CD4-positive, alpha-beta T cell treated with Interleukin-6 at 100 ng/mL for 8 hours (primary cell): Measurements from ENCODE around the gene KCNMA1.

Source experiments
- DNase-seq: peaks from one replicate; pipeline ENCODE4 v3.0.0-alpha.2; 2020; ENCODE audit warnings: mixed read lengths, low spot score

The KCNMA1 gene

GRCh38 chr10:77267703-77268675 lies 369.6 kb downstream of the KCNMA1 start:
- no peak for DNase-seq

GRCh38 chr10:77266242-77266641 lies 371.4 kb downstream of the KCNMA1 start:
- no peak for DNase-seq

DNA sequence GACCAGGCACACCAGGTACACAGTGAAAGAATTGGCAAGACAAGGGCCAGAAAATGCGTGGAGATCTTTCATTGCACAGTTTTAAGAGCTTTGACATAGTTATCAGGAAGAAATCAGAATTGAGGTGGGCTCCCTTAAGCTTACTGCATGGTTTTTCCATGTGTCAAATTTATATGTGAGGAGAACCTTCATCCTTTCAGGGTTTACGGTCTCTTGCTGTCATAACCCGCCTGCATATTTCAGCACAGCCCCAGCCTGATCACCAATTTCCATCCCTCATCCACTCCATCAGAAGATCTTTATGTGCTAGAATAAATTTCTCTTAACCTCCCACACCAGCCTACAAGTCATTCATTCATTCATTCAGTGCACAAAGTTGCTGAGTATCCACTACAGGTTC lies 373.1 kb downstream of the KCNMA1 start:
- DNase-seq = no peak

DNA sequence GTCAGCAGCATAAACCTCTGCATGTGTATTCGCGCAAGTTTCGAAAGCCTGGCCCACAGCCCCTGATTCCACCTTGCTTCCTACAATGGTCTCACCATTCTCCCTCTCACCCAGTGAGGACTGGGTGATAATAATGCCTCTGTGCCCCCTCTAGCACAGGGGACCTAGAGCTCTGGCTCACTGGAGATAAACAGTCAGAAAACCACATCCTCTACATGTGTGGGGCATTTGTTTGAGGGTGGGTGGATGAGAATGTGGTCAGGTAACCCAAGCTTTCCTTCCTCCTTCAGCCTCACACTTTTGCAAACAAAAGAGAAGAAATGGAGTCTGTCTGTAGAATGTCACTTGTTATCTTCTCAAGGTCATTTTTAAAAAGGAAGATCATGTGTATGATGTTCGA lies 373.5 kb downstream of the KCNMA1 start:
- no peak for DNase-seq

DNA sequence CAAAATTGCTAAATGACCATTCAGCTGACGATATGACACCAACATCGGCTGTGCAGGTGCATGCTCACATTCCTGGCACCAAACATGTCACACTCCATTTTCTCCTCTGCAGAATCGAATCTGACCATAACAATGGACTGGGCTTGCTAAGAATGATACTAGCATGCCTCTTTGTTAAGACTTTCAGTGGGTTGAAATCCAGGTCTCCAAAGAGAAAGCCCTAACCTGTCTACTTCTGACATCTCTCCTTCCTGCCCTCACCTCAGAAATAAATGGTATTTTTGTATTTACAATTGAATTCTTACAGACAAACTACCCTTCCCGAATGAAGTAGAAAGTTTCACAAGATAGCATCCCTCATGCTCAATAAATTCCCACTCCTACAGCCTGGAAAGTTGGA lies 373.9 kb downstream of the KCNMA1 start:
- DNase-seq = no peak

DNA sequence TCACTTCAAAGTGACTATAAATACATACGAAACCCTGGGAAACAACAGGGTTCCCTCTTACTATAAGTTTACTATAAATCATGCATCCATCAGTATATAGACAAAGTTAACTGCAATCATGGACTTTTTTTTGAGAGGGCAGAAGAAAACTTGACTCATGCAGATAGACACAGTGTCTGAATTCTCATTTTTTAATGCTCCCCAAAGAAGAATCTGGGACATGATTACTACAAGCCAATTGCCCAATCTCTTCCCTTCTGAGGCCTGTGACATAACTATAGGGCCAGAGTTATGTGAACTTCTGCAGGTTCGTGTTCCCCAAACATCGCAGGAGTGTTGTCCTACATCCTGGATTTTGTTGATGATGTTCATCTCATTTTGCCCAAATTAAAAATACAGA lies 376.5 kb downstream of the KCNMA1 start:
- no peak for DNase-seq

DNA sequence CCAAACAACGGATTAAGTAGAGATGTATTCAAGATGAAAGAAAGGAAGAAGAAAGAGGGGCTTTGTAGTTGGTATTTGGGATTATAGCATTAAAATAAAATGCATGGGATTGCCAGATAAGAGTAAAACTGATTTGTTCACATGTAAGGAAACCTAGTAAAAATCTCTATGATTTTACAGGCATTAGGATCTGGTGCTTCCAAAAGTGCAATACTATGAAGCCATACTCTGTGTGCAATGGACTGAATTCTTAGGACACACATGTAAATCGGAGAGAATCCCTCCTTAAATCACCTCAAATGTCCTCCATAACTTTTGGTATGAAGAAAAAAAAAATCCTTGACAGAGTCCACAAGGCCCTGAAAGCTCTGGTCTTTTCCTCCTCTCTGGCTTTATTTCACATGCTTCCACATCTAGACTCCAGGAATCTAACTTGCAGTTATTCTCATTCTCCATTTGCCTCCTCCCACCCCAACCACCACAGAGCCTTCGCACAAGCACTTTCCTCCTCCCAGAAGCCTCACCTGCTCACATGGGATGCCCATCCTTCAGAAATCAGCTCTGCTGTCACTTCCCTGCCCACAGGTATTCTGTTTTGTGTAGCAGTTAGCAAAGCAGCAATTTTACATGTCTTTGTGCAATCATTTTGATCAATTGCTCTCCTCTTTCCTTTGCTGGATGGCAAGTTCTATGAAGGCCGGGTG lies 378.3 kb downstream of the KCNMA1 start:
- DNase-seq = no peak

- no peak for DNase-seq
Measured at GRCh38 chr10:77256346-77256745, 381.3 kb downstream of the KCNMA1 start.

DNA sequence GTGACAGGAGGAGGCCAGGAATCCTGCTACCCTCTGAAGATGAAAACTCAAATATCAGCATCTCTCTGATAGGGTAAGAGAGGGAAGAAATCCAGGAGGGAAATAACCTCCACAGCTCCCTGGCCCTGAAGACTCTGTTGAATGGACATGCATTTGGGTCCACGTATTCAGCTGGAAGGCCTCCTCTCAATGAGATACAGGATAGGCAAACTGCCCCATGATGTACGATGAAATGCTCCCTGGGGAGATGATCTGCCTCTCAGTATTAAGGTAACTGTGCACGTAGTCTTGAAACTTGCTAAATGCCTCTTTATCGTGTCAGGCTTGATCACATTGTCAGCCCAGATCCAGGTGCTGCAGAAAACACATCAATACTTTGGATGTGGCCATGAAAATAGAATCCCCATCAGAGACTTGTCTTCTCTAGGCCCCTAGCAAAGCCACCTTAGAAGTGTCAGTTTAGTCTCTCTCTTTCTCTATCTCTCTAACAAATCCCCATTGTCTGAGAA lies 384.0 kb downstream of the KCNMA1 start:
- DNase-seq = no peak

GRCh38 chr10:77253147-77253545 lies 384.5 kb downstream of the KCNMA1 start:
- no peak for DNase-seq

DNA sequence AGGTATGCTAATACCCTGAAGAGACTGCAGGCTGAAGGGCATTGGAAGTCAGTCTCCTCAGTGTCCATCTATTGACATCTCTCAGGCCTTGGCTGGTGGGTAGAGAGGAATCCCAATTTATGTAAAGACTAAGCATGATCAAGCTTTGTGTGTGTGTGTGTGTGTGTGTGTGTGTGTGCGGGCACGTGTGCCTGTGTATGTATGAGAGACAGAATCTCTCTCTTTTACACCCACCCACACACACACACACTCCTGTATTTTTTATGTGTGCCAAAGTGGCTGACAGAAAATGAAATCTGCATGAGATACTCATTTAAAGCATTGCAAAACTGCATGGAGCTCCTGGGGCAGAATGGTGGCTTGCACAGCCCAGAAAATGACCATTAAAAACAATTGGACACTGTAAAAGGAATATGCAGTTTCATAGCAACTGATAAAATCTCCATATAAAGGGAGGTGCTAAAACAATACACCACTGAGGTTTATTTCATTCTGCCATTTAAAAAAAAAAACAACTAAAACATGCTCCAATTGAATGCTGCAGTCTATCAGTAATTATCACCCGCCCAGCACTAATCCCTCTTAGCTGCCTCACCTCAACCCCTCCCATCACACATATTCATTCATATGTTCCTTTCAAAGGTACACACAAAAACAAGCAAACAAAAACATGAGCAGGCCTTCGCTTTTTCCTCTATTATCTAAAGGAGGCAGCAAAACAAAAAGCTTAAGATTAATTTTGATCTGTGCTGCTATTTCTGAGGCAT lies 385.0 kb downstream of the KCNMA1 start:
- DNase-seq = no peak

DNA sequence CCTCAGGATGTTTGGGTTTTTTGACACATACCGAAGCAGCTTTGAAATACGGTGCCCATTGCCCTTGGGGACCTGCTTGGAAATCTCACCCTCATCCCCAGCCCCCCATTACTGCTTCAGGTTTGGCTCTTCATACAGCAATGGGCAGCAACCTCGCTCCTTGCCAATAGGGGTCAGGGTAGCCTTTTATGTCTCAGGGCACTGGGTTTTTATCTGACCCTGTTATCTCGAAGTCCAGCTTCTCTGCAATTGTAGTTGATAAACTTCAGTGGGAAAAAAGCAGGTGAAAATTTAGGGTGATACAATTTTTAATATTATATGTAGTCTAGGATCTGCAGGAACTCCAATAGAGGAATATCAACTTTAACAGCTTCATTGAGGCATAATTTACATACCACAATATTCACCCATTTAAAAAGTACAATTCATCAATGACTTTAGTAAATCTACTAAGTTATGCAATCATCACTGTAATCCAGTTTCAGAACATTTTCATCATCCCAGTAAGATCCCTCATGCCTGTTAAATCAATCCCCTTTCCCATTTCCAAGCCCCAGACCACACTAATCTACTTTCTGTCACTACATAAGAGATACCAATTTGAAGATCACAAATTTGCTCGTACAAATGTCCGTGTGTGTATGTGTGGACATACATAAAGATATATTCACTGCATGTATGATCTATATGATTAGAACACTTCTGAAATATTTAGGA lies 386.2 kb downstream of the KCNMA1 start:
- DNase-seq = no peak

GRCh38 chr10:77249901-77250459 lies 387.6 kb downstream of the KCNMA1 start:
- DNase-seq = no peak

- DNase-seq = no peak
Measured at GRCh38 chr10:77248104-77248790, 389.4 kb downstream of the KCNMA1 start.

DNA sequence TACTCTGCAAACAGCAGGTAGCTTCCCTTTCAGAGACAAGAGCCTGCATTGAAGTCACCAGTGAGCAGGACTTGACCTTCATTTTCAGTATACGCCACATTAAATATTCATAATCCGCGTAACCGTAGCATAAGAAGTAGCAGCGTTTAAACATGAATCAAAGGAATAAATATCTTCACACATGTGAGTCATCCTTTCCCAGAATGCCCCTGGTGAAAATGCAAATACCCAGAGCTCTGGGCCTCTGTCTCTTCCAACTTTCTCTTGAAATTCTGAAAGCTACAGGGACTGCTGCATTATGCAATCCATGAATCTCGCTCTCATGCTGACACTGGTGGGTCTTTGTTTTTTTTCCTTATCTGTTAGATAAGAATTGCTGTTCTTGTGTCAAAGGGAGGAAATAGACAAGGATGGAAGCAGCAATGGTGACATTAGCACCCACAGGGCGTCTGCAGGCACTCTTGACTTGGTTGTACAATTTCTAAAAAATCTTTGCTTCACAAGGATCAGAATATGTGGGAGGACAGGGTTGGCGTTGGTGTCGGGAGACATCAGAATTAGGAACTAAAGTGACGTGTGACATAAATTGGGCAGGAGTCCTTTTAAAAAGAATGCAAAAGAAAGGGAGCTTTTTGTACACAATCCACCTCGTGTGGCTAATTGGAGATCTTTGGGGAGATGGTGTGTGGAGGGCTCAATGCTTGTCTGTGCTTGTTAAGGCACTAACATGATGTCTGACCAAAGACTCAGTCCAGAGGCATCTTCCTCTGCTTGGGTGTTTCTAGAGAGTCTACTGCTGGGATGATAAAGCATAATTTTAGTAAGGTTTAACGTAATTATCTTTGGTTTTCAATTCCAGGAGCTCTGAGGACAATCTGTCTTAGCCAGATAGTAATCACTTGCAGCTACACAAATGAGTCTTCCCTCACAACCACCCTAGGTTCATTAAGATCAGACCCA lies 390.3 kb downstream of the KCNMA1 start:
- no peak for DNase-seq

DNA sequence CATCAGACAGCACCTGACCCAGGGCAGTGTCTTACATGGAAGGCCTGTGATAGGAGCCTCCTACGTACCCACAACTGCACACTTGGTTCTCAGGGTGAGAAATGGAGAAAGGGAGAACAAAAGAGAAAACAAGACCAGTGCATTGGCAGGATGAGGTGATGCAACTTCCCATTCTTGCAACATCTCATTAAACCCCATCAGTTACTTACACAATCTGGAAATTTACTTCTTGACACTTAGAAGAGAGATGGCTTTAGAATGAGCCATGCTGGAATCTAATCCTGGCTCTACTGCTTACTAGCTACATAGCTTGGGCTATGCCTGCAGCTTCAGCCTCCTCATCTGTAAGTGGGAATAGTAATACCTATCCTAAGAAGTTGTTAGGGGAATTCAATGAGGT lies 391.7 kb downstream of the KCNMA1 start:
- no peak for DNase-seq

DNA sequence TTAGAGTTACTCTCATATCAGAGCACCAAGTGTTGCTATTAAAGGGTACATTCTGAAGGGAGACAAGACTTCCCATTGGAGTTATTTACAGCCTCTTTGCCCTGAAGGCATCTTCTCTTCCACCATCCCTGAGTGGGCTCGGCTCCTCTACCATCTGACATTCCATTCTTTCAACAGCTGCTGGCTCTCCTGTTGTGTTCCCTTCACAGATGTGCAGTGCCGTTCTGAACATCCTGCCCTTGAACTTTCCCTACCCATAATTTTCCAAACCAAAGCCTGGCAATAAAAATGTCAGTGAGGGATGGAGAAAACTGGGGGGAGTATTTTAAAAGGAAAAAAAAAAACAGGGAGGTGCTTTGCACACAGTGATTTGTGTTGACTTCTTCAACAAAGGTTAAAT lies 392.9 kb downstream of the KCNMA1 start:
- no peak for DNase-seq

GRCh38 chr10:77244286-77244685 lies 393.3 kb downstream of the KCNMA1 start:
- DNase-seq = no peak

GRCh38 chr10:77241350-77241725 lies 396.3 kb downstream of the KCNMA1 start:
- no peak for DNase-seq
